HG03103 (cell line): ENCODE data around the gene THOP1.

Experiments
- ATAC-seq: cut with Tn5 transposase; IDR thresholded peaks from one replicate; pipeline ENCODE4 v1.9.1; 2021; ENCODE audit warnings: low read depth; ENCODE audit not compliant: unreplicated experiment

The THOP1 gene

DNA sequence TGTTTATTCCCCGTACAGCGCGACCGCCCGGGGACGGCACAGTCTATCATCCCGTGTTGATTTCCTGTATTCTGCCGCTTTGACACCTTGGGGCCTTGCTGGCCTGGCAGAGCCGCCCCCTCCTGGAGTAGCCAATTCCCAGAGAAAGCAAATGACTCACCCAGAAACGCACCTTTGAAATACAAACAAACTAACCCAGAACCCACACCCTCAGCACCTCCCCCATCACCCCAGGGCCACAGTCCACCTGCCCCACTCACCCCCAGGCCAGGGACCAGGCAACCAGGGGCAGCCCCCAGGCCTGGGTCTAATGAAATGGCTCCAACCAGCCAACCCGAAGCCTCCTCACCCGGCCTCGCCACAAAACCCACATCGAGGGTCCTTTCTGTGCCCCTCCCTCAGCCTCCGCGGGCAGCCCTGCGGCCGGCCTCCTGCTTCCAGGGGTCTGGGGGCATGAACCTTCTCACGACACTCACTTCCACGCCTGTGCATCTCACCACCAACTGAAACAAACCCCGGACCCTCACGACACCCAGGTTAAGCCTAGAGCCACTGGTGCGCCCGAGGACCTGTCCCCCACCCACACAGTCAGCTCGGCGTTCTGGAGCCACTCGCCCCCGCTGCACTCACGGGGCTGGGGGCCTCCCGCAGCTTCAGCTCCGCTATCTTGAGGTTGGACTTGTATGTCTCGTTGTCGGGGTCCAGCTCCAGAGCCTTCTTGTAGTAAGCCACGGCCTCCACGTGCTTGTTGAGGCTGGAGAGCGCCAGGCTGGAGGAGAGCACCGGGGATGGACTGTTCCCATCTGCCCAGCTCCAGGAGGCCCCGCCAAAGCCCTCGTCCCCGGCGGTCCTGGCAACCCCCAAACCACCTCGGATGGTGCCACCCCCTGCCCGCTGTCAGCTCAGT is 23.2 kb upstream of the THOP1 start:
- ATAC-seq = no peak

DNA sequence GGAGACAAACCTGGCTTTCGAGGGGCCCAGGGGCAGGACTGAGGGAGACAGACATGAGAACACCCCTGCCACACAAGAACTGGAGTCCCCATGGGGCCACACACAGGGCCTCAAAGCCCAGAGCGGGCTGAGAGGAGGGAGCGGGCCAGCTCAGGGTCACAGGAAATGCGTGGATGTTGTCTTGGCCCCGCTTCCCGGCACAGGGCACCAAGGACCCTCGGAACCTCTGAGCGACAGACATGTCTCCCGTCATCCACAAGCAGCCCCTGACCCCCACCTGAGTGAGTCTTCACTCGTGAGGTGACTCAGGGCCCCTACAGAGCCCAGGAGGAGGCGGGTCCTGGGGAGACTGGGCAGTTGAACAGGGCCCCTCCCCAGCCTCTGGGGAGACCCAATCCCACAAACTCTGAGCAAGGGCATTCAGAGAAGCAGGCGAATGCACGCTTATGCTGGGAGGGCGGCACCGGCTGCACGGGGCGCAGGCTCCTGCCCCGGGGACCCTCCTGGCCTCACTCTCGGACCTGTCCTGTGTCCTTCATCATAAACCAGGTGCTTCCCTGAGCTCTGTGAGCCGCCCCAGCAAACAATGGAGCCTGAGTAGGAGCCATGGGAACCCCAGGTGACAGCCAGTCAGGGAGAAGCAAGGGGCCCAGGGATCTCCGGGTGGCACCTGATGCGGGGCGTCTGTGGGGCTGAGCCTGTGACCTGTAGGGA is 22.4 kb upstream of the THOP1 start:
- no peak for ATAC-seq

DNA sequence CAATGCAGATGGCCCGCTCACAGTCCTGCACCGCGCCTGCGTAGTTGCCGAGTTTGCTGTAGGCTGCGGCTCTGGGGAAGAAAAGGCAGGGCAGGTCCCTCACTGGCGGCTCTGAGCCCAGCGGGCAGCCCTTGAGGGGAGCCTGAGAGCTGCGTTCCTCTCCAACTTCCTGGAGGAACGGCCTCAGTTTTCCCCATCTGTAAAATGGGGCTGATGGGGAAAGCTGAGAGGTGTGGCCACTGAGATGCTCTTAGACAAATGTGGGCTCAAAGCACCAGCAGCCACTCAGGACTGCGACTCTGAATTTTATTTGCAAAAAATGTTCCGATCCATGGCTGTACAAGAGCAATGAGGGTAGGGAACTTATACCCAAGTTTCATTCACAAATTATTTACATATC is 21.6 kb upstream of the THOP1 start:
- ATAC-seq = no peak

DNA sequence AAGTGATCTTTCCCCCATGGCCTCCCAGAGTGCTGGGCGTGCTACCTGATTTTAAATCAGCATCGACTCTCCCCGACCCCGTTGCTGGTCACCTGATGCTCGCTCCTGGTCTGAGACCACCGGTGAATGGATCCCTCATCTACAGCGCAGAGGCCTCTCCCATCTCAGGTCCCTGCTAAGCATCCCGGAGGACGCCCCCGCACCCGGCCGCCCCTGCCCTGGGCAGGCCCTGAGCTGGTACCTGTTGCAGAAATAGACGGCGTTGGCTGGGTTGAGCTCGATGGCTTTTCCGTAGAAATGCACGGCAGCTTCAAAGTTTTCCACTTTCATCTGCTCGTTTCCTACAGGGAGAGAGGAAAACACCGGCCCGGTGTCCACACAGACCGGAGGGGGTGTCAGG is 20.4 kb upstream of the THOP1 start:
- no peak for ATAC-seq

DNA sequence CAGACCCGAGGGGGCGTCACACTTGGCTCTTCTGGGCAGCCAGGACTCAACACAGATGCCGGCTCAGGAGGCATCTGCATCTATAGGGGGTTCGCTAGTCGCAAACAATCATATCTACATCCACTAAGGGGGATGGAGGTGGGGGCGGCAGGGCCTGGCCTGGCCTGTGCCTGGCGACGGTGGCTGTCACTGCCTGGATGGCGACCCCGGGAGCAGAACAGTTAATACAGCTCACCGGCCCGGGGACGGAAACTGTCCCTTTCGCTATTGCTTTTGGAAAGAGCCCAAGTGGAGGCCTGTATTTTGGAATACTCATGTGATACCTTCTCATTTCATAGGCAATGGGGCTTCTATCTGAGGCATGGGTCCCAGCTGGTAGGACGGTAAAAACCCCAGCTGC is 19.9 kb upstream of the THOP1 start:
- no peak for ATAC-seq

DNA sequence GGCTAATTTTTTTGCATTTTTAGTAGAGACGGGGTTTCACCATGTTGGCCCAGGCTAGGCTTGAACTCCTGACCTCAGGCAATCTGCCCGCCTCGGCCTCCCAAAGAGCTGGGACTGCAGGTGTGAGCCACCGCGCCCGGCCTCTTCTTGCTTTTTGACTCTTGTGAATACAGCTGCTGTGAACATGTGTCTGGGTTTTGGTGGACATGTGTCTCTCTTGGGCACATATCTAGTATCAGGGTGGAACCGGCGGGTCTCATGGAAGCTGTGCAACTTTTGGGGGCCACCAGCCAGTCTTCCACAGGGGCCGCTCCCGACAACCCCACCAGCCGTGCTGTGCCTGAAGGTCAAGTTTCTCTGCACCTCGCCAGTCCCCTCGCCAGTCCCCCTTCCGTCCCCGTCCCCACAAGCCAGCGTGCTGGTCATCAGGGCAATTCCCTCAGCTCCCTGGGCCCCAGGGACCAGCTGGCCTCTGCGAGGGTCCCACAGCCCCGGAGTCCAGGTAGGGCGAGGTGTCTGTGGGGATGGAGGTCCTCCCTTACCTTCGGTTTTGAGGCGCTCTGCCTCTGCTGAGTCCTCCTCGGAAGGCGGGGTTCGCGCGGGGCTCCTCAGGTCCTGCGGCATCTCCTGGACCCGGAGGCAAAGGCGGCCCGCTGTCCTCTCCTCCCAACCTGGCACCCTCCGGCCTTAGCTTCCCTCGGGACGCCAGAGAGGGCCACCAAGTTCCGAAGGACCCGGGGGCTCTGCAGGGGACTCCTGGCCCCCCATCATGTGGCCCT is 18.5 kb upstream of the THOP1 start:
- ATAC-seq = no peak

DNA sequence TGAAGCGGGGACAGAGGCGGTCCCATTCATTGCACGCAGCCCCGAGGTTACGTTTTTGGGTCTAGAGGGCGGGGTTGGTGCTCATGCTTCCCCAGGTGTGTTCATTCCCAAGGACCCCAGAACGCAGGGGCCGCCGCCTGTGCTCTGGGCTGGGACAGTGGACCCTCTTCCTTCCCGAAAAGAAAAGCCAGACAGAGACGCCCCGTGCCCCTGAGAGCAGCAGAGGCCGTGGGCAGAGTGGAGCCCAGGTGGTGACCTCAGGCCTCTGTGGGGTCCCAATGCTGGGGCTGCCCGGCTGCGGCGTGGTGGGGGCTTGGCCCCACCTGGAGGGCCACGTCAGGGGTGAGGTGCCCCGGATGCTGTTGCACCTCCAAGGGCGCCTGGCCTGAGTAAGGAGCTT is 17.6 kb upstream of the THOP1 start:
- ATAC-seq = no peak

DNA sequence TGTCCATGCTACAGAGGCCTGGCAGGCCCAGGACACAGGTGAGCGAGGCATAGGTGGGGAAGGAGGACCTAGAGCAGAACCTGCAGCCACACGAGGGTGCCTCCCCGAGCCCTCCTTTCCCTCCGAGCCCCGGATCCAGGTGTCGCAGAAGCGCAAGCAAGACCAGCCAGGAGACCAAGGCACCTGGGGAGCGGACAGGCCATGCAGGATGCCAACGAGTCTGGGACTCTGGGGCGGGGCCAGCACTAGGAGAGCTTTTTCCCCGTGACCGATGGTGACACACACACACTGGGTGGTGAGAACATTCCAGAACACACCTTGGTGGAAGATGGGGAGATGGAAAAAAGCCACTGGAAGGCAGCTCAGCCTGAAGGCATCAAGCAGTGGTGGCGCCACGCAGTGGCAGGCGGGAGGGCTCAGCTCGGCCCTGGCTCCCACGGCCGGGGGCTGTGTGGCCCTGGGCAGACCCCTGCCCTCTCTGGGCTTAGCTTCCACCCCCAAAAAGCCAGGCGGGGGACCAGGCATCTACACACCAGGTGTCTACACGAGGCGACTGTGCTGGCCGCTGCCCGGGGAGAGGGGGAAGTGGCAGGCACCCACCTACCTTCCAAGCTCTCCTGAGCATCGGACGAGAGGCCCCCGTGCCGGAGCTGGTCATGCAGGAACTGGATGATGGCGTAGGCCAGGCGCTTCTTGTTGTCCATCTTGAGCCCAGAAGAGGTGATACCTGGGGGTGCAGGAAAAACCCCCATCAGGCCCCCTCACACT is 16.8 kb upstream of the THOP1 start:
- no peak for ATAC-seq

DNA sequence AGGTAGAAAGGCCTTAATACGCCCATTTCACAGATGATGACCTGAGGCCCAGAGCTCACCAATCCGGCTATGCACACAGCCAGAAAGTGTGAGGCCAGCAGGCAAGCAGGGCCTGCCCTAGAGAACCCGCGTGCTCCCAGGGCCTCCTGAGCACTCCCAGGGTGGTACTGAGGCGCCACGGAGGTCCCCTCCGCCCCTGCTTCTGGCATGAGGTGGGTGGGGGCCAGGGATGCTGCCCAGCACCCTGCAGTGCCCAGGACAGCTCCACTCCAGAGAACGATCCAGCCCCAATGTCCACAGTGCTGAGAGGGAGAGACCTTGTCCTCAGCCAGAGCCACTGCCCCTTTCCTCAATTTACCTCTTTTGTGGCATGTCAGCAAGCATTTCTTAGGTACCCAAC is 16.1 kb upstream of the THOP1 start:
- no peak for ATAC-seq

DNA sequence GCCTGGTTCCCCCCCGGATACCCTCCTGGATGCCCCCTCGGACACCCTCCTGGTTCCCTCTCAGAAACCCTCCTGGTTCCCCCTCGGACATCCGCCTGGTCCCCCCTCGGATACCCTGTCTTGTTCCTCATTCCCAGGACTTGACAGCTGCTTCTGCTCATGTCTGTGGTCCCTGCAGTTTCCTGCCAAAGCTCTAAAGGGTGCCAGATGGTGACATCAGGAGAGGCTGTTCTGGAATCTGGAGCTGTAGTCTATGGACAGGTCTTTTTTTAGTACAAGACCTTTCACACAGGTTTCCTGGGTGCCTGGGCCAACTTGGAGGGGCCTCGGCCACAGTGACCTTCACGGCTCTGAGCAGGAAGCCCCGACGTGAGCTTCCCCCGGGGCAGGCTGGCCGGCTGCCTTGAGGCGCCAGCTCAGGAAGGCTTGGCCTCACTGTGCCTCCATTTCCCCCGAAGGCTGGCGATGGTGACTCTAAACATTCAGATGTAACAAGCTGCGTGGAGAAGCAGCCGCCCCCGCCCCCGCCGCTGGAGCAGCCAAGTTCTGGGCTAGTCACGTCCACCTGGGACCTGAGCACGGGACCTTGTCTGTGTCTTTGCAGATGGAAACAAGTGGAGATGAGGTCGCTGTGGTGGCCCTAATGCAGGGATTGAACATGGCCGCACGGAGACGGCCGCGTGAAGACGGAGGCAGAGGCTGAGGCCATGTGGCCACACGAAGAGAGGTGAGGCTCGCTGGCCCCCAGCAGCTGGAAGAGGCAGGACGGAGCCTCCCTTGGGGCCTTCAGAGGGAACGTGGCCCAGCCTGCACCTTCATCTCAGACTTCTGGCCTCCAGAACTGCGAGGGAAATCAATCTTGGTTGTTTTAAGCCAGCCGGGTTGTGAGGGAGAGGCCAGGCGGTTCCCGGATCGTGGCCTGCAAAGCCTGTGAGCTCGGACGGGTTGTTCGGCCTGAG is 15.0 kb upstream of the THOP1 start:
- ATAC-seq = no peak

DNA sequence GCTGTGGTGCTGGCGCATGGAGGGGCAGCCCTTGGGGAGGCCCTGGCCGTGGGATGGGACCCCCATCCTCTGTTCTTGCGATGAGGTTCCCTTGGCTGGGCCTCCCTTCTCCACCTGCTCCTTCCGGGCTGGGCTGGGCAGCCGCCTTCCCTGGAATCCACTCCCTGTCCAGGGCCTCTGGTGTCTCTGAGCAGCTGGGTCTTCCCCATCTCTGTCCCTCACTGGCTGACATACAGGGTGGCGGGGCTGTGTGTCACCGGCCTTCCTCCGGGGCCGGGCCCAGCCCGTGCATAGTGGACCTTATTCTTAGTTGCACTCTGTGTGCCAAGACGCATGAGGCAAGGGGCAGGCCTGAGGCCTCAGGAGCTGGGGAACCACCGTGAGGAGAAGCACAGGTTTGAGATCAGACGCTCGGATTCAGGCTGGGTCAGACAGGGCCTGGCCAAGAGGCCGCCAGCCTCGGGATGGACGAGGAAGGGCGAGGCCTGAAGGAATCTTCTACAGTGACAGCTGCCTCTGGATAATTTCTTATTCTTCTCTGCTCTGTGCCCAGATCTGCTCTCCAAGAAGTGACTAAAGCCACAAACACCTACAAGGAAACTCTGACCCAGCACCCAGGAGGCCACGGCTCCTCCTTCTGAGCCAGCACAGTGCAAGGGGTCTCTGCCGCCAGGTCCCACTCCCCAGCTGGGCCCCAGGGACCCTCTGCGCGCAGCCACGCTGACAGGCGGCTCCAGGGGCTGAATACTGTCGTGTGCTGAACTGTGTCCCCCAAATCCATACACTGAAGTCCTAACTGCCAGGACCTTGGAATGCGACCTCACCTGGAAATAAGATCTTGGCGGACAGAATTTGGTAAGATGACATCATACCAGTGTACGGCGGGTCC is 13.3 kb upstream of the THOP1 start:
- ATAC-seq = no peak

DNA sequence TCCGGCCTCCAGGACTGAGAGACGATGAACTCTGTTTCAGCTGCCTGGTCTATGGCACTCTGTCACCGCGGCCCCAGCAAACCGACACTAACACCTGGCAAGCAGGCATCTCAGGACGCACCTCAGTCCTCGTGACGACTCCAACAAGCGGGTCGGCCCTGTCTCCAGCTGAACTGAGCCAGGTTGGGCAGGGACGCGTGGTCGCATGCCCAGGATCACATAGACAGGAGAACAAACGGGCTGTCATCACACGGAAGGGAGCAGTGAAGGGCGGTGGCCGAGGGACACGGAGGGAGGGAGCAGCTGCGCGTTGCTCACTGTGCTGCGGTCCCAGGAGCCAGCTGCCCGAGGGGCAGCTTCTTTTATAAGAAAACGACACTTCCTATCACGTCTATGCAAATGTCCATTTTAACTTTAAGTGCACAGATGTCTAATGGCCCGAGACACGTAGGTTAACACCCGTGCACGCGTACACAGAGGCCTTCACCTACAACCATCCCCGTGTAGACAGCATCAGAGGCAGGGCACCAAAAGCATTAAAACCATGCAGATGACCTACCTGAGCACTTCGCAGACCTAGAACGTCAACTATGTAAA is 11.1 kb upstream of the THOP1 start:
- ATAC-seq = no peak

DNA sequence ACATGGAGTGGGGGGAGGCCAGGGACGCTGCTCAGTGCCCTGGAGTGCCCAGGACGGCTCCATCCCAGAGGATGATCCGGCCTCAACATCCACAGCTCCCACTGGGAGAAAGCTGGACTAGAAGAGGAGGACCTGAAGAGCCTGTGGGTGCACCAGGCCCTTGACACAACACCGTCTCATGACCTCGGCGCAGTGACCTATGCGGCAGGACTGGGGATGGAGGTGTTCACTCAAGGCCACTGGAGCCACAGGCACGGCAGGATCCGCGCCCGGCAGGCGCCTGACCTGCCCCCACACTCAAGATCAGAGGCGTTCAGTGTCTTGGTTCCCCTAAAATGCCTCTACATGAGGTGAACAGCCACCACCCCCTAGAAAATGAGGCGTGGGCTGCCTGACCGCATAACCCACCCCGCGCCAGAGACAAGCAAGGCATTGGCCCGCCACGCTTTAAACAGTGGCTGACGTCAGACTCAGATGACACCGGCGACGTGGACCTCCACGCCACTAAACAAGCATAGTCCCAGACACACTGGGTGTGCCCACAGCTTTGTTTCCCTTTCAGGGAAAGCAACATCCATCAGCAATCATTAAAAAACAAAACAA is 10.2 kb upstream of the THOP1 start:
- no peak for ATAC-seq

DNA sequence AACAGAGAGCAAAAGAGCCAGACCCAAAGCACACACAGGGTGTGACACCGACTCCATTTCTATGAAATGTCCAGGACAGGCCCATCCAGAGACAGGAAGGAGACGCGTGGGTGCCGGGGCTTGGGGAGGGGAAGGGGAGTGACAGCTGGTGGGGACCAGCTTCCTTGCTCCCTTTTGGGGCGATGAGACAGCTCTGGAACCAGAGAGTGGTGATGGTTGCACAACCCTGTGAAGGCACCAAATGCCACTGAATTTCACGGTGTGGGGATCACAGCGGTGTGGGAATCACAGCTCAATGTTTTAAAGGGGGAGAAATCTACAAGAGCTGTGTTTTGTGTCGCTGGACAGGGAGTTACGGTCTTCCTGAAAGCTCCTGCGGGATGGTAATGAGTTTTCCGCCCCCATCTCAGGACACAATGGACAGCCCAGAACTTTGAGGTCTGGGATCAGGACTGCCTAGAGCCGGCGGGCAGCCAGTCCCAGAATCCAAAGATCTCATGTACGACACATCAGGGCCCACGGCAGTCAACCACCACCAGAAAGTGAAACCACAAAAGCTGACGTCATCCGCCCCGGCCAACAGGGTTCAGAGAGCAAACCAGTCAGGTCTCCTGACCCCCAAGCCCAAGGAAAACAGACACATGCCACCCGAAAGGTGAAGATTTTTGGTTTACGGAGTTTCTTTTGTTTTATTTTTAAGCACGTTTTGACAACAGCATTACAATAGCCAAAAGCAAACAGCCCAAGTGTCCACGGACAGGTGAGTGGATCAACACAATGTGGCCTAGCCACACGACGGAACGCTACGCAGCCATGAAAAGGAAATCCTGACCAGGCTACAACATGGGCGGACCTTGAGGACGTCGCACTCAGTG is 9.5 kb upstream of the THOP1 start:
- ATAC-seq = no peak

DNA sequence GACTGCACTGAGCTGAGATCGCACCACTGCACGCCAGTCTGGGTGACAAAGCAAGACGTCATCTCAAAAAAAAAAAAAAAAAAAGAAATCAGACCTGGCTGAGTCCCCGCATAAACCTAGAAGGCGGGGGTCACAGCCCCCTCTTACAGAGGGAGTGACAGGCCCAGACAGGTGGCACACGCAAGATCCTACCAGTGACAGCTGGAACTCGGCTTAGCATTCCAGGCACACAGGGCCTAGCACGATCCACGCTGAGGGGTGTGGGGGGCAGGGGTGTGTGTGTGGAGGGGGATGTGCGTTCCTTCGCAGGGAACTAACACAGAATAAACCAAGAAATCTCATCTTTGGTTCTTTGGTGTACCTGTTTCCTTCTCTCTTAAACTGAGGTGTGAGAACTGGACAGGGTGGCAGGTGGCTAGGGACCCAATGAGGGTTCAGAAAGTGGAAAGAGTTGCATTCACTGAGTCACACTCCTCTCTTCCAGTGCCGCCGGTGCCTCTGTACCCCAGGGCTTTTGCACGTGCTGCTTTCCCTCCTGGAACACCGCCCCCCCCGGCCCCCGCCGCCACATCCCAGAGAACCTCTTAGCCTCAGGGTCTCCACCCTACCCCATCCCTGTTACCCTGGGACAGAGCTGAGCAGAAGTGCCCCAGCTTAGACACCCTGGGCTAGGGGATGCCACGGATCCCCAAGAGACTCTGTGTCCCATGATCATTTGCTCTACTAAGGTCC is 7.2 kb upstream of the THOP1 start:
- ATAC-seq = no peak

DNA sequence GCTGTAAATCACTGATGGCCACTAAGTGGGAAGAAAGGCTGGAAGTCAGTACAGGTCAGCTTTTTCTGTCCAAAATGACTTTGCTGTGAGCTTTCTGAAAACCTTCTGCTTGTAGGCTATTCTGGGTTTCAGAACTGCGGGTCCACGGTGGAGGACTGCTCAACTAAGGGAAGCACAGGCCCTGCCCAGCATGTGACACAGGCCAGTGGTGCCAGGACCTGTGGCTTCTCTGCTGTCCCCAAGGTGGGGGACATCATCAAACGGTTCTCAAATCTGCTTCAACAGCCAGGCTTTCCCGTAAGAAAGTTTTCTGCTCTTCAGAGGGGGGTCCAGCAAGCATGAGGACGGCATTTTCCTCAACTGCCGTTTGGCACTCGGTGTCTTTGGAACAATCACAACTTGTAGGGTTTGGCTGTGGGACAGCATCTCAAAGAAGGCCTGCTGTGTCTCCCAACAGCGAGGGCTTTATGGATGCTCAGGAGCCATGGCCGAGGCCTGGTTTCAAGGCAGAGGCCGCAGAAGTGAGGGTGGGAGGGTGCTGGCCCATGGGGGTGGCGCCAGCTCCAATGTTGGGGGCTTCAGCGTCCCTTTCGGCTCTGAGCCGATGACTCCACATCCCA is 6.1 kb upstream of the THOP1 start:
- ATAC-seq = no peak
